Globus pallidus (tissue), 1 donor: ENCODE results near the gene SMAD3.

ENCODE experiments used
- DNase-seq: peaks from one replicate; pipeline ENCODE4 v3.0.0-alpha.2; 2015; ENCODE audit warnings: low spot score

The SMAD3 gene

DNA sequence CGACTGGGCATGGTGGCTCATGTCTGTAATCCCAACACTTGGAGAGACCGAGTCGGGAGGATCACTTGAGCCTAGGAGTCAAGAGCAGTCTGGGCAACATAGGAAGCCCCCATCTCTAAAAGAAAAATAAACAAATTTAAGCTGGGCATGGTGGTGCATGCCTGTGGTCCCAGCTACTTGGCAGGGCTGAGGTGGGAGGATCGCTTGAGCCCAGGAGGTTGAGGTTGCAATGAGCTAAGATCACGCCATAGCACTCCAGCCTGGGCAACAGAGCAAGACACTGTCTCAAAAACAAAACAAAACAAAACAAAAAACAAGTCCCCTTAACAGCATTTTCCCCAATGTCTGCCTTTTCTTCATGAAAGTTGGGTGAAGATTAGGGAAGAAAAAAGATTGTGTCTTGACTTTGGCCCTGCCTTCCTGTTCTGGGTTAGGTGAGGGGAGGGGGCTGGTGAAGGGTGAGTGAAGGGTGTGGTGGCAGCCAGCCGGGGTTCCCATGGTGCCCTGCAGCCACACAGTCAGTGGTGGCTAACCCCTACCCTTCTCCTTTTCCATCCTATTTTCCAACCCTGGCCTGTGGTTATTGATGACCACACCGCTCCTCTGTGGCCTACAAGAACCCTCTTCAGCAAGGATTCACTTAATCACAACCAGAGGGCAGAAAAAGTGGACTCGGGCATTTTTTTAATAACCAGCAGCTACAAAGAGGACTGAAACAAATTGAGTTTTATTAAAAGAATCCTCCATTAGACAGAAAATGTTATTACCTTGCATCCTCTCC is 28.4 kb upstream of the SMAD3 start:
- DNase-seq: no peak

DNA sequence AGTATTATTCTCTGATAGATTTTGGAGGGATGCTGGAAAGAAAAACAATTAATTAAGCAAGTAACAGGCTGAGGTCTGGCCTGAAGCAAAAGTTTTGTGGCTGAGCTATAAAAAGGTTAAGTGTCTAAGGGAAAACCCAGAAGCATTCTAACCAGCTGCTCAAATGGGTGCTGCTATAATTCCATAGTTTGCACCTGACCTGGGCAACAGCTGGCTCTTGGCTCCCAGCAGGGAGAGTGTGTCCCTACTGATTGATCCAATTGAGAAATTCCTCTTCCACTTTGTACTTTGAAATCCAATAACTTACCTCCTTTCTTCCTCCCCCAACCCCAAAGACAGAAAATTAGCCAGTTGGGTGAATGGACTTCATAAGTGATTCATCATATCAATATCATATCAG is 27.7 kb upstream of the SMAD3 start:
- DNase-seq: no peak

DNA sequence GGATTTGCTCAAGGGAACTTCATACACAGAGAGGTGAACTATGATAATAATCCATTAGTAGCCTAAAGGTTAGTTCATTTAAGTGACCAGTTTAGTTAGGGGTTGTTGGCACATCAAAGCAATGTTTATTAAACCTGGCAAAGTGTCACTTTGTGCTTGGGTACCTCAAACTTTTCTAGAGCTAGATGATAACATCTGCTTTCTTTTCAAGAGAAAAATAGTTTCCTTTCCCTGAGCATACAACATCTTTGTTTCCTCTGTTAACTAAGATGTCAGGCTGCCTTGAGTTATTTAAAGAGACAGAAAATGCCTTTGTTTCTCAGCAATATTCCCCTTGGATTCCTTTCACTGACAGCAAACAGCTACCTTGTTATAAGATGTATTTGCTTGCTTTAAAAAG is 26.7 kb upstream of the SMAD3 start:
- no peak for DNase-seq

DNA sequence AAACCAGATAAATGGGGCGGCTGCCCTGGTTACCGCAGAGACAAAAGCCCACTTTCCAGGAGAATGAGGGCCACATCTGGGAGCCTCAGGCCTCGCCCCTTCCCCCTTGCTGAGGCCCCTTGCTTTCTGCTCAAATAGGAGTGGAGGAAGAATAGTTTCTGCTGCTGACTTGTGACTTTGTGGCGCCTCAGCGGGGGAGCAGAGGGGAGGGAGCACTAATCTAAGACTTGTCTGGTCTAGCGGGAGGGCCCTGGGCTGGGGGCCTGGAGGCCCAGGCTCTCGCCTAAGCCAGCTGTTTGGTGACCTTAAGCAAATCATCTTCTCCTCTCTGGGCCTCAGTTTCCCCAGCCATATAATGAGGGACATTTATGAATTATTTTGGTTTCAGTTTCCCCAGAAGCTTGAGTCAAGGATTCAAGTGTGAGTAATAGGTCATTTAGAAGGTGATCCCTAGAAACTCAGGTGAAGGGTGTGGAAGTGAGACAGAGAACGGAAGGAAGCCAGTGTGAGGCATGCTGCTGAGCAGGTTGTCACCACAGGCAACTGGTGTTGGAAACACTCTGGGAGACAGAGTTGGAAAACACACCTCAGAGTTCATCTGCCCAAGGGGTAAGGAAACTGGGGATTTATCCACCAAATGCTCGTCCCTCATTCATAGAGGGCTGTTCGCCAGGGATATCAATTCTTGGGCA is 25.9 kb upstream of the SMAD3 start:
- DNase-seq: no peak

DNA sequence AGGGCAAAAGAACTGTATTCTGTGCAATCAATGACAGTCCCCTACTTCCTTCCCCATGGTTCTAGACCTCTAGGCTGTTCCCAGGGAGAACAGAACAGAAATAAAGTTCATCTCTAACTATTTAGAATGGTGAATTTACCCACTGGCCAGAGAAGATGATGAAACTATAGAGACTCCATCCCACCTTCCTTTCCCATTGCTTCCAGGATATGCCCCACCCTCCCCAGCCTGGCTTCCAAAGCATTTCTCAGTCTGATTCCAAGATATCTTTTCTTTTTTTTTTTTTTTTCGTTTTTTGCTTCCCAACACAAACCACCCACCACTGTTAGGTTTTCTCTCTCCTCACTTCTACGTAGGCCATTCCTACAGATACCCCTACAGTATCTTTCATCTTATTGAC is 25.1 kb upstream of the SMAD3 start:
- no peak for DNase-seq

DNA sequence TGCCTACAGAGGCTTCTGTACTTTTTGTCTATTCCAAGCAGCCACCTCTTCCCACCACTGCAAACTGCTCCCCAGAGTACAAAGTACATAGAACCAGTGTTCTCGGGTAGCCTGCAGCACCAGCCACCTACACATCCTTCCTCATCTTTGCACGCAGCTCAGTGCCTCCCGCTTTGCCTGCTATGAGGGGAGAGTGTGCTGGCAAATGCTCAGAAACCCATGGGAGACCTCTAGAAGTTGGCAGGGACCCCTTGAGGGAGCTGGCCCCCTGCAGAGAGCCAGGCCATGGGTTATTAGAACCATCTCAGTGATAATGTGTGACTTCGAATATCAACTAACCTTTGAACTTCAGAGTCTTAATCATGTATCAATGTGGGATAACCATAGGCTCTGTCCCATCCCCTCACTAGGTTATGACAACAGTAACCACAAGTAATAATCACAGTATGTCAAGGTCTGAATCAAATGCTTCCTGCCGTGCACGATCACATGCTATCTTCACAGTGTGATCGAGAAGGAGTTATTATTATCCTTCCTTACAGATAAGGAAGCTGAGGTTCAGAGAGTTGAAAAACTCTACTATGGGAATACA is 22.8 kb upstream of the SMAD3 start:
- DNase-seq: no peak

DNA sequence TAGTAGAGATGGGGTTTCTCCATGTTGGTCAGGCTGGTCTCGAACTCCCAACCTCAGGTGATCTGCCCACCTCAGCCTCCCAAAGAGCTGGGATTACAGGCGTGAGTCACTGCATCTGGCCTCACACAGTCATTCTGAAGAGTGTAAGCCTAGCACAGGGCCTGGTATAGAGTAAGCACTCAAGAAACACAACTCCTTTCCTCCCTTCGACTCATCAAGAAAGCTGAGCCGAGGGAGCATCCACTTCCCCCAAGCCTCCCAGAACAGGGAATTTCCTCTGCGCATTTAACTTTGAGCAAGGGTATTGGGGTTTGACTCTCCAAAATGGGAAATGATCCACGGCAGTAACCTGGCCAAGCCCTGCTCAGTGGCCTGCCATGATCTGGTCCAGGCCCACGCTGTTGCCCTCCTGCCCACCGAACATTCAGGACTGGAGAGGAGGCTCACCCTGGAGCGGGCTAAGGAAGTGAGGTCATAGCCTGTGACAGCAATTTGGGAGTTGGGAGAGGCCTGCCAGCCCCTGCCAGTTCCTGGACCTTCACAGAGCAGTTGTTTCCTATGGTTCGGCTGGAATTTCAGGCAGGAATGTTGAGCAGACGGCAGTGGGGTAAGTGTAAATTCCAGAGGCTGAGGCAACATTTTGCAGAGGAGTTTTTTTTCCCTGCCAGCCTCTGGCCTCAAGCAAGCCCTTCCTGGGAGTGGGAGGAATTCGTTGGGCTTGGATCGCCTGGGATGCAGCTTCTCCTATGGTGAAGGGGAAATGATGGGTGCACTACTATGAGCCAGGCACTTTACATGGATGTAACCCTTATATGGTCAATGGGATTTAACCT is 21.2 kb upstream of the SMAD3 start:
- no peak for DNase-seq

DNA sequence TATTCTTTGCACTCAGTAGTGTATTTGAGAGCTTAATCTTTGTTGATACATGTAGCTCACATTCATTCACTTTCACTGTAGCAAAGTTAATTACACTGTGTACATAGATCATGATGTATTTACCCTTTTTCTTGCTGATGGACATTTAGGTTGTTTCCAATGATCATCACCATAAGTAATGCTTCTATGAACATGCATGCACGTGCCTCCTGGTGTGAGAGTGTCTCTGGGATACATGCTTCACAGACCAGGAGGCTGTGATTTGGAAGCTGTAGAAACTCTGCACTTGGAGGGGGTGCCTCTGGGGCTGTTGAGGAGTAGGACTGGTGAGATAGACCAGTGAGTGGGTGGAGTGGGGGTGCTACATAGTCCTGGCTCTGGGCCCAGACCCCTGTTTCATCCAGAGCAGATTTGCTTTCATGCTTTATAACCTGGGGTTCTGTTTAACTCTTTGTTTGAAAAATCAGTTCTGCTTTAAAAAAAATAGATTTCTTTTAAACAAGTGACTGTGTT is 18.2 kb upstream of the SMAD3 start:
- DNase-seq: no peak

DNA sequence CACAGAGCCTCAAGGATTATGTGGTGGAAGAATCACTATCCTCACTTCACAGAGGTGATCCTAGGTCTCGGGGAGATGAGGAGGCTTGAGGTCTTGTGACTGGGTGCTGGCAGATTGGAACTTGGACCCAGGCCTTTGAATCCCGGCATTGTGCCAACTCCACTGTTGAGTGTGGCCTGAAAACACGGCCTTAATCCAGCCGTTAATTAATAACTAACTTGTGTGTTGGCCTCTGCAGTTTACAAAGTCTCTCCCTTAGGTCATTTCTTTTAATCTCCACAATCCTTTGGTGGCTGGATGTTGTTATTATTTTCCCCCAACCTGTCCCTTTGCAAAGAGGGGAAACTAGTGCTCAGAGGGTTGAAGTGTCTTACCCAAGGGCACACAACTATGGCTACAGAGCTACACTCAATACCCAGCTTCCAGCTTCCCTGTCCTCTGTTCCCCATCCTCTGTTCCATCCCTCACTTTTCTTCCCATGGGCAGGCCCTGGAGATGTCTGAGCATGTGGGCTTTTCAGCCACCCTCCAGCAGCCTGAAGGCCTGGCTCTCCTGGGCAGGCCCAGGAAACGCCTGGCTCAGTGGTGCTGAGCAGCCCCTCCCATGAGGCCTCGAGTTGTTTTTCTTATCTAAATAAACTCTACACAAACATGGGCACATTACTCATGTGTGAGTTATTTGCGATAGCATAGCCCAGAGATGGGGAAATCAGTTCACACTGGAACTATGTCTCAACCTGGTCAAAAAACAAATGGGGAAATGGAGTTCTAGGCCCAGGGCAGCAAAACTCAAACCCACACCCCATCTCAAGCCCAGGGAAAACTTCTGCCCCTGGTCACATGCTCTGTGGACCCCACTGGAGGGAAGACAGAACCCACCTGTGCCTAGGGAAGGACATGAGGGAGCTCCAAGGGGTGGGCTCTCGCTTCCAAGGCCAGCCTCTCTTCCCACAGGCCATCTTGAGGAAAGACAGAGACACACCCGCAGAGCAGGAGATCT is 16.8 kb upstream of the SMAD3 start:
- no peak for DNase-seq

DNA sequence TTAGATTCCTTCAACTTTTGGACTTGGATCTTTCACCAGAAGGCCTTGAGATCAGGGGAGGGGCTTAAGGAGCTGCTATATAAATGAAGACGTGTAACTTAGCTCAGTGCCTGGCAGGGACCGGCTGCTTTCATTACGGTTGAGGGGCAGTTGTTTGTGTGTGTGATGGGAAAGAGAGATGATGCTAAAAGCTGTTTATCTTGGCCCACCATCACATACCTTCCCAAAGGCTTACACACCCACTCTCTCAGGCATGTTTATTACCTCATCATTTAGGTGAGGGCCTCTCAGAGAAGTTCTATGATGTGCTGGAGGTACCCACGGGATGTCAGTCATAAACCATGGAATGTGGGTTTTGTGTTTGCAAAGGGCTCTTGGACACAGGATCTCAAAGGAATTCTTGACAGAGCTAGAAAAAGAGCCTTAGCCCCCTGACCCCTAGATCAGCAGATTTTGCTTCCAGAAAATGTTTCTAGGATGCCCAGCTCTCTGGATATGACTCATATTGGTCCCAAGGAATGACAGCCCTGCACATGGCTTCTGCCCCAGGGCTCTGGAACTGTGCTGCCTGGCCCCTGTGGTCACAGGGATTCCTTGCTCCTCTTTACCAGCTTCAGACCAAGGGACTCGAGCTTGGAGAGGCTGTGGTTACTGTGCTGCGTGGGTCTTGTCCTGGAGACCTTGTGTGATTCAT is 15.9 kb upstream of the SMAD3 start:
- DNase-seq: no peak

DNA sequence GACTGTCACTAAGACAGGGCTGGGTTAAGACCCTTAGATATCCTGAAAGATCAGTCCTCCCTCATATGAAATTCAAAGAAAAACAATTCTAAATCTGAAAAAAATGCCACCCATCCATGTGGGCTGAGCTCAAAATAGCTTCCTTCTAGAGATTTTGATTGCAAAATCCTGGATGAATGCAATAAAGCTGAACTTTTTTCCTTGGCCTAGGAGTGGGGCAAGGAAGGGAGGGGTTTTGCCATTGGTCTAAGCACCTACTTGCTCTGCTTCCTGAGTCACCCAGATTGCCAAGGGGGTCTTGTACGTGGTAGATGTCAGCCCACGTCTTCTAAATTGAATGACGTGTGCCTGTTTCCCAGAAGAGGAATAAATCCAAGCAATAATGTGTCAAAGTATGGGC is 15.3 kb upstream of the SMAD3 start:
- no peak for DNase-seq

DNA sequence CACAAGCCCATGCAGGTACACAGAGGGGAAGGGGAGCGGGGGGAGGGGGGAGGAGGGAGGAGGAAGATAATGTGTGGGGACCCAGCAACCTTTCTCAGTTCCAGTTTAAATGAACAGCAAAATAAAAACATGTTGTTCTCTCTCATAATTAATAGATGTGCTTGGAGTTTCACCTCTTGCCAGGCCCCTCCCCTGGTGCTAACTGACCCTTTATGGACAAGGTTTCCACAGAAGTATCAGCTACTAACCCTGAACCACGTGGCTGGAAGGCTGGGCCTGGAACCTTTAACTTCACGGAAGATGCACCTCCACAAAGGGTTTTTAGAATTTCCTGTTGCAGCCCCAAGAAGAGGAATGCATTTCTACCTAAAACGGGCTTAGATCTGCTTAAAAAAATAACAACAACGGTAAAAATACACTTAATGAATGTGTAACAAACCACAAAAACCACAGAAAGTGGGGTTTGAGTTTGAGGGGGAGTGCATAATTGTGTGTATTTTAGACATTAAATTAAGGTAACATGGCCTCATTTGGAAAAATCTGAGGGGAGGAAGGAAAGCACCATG is 14.8 kb upstream of the SMAD3 start:
- no peak for DNase-seq

DNA sequence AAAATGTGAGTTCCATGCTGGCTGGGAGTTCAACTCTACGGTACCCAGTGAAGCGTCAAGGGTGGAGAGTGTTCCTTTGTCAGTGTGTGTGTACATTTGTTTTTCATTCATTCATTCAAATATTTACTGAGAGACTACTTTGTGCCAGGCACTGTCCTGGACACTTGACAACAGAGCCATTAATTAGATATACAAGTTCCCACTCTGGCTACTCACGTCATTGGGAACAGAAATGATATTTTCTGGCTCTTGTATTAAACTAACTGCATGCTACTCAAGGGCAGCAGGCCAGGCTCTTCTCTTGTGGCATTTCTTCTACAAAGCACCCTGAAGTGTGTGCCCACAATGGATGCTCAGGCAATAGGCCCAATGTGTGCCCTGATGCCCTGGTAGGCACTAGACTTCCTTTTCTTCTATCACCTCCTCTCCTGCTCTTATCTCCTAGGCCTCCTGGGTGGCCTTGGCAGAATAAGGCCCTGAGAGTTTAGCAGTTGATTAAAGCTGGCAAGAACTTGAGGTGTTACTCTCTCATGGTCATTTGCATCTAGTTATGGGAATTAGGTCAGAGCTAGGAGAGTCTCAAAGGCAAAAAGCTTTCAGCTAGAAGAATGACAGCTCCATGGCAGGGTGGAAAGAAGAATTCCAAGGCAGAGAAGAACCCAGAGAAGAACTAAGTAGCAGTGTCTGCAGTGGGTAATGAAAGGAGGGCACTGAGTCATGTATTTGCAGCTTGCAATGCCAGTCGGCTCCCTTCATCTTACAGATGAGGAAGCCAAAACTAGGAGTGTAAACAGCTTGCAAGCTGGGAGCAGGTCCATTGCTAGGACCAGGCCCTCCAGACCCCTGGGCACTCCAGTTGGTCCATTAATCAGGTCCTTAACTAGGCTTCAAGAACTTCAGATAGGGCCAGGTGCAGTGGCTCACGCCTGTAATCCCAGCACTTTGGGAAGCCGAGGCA is 14.0 kb upstream of the SMAD3 start:
- DNase-seq: no peak

DNA sequence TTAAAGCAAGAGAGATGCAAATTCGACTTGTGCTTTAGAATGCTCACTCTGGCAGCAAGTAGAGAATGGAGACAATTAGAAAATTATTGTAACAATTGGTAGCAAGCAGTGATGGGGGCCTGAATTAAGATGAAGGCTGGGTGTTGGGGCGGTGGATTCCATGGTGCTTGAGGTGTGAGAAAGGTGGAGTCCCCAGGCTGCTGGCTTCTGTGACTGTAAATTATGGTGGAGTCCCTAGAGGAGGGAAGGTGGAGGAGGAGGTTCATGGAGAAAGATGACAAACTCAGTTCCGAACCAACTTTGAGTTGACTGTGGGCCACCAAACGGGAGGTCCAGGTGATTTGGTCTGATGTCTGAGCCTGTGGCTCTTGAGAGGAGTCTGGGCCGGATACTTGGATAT is 10.7 kb upstream of the SMAD3 start:
- no peak for DNase-seq

DNA sequence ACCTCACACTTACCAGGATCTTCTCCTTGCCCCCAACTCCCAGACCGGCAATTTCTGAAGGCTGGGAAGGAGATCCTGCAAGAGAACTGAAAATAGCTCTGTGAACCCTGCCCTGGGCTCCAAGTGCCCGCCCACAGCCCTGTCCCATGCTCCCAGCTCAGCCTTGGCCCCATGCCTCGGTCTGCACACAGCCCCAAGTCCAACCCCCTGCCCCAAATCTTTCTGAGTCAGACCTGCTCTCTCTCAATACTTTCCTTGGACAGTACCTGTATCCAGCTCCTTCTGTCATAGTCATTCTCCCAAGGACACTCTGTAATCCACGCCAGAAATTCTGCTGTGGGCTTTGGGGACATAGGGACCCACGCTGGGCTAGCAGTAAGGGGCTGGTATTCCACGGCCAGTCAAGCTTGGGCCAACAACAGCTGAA is 6.3 kb upstream of the SMAD3 start:
- no peak for DNase-seq

DNA sequence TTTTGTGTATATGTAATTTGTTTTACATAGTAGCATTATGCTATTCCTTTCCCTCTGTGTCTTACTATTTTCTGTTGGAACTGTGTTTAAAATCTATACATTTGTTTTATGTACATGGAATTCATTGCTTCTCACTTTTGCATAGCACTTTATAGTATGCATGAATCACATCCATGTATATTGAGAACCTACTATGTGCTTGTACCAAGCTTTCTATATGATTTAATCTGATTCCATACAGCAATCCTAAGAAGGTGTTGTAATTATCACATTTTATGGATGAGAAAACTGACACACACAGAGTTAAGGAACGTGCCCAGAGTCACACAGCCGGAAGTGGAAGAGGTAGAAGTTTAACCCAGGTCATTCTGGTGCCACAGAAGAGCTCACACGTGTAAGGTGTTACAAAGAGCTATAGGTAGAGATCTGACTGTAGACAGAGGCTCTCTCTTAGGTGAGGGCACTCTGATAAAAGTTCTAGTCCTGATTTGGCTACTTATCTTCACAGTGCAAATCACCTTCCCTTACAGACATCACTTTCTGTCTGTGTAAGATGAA is 3.5 kb upstream of the SMAD3 start:
- no peak for DNase-seq

DNA sequence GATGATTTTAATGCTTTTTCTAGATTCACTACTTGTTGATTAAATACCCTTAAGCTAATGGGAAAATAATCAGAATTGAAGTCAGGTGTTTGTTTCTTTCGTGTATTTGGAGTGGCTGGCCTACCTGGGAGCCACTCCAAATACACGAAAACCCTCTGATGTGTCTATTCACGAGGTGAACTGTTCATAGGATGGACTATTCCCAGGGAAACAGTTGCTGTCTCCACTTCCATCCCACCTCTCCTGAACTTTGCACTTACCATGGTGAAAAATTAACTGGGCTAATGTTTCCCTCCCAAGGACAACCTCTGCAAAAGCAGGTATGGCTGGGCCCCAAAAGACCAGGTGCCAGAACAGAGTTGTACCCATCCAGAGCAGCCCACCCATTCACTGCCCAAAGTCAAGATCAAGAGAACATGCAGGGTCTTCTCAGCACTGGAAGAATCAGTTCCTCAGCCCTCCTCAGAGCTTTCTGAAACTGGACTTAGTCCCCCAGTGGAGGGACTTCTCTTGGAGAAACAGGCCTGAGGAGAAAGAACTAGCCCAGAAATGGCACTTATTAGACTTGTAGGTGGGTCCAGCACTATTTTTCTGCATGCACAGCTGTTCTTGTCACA is 2.9 kb upstream of the SMAD3 start:
- no peak for DNase-seq
